Subcutaneous adipose tissue (tissue), 4 donors: ENCODE measurements around the gene IRGQ. TPM values are rescaled to one million over a fixed set of nuclear protein-coding genes. Genes with fewer than 3 reads are reported as not detected.

ENCODE experiments used
- CTCF ChIP-seq: fragments of 450-650 bp; IDR thresholded peaks from one replicate; pipeline ENCODE4 v1.5.1; 2016; ENCODE audit warnings: low read depth, mild to moderate bottlenecking, control low read depth, antibody characterized with exemption, moderate library complexity
- total RNA-seq, 4 donors: library from RNA; depleted of rRNA; stranded (reverse); fragments of >200 nt; gene quantifications; one replicate each; pipeline ENCODE4 v1.1.0, GENCODE V29; 2016

Gene IRGQ
- total RNA-seq, 4 donors from 2014 or later, result 8.5 to 16.0 (median 11.5) TPM

- TF ChIP-seq CTCF, result no peak
These were observed 10.1 kb upstream of the IRGQ start for GRCh38 chr19:43605875-43606568.

DNA sequence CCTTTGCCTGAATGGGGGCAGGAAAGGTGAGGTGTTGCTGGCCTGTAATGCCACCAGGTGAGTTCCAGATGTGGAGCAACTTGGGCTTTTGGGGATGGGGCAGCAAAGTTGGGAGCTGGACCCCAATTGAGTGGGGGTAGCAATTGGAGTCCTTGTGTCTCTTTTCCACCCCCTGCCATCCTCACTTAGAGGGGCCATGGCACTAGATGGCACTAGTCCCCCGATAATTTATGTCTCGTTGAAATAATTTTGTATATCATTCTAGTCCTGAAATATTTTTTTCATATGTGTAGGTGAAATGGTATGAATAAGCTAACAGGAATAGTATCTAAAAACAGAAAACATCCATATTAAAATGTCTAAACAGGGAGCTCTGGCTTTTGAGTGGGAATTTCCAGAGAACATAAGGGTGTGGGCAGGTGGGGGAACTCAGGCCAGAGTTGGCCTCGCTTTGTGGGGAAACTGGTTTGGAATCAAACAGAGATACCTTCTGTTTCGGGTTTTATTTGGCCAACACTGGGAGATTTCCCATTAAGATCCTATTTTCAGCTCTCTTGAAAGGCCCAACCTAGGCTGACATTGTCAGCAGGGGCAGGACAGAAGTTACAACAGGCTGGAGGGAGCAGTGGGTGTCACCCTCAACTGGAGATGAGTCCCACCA lies 3.8 kb upstream of the IRGQ start:
- TF ChIP-seq CTCF, result no peak

DNA sequence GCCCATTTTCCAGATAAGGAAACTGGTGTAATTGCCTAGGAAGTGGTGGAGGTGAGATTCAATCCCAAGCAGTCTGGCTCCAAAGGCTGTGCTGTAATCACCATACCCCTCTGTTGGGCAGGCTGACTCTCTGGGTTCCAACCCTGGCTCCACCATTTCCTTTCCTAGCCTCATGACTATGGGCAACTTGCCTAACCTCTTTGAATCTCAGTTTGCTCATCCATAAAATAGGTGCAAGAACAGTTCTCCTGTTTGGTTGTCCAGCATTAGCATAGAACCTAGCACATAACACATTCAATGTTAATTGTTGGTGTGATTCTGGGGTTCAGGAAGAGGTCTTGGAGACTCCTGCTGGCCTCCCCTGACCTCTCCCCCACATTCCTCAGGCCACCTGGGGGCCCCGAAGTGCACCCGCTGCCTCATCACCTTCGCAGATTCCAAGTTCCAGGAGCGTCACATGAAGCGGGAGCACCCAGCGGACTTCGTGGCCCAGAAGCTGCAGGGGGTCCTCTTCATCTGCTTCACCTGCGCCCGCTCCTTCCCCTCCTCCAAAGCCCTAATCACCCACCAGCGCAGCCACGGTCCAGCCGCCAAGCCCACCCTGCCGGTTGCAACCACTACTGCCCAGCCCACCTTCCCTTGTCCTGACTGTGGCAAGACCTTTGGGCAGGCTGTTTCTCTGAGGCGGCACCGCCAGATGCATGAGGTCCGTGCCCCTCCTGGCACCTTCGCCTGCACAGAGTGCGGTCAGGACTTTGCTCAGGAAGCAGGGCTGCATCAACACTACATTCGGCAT lies 2.7 kb upstream of the IRGQ start:
- TF ChIP-seq CTCF, result no peak

- no peak for TF ChIP-seq CTCF
These were observed 1.9 kb upstream of the IRGQ start for GRCh38 chr19:43597876-43598275.

DNA sequence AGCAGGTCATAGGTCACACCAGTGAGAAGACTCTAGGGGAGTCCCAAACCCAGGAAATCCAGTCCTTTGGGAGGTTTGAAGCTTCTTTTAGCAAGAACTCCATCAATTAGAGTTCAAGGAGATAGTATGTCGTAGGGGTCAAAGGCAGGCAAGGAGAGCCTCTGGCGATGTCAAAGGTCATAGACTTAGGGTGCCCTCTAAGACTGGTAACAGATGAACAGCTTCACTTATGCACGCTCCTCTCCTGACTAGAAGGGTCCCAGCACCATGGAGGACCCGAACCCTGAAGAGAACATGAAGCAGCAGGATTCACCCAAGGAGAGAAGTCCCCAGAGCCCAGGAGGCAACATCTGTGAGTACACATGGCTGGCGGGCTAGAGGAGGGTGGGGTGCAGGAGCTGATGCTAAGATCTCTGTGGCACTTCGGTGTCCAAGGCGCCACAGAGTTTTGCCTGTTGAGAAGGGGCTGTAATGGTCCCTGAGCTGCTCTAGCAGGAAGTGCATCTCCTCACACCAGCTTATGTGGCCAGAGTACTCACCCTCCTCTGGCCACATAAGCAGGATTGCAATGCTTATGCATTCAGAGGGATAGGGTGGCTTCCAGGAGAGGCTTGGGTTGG lies 1.0 kb upstream of the IRGQ start:
- TF ChIP-seq CTCF, result no peak

- TF ChIP-seq CTCF, result no peak
These were observed 332 bp downstream of the IRGQ start for GRCh38 chr19:43595605-43595998.
